ENCODE results near the gene CHAD. TPM values are rescaled to one million over a fixed set of nuclear protein-coding genes. Genes with fewer than 3 reads are reported as not detected.
A peak's percentile ranks its signal among the peaks of the same experiment; 100 is the strongest.

Gene CHAD
- total and polyA plus RNA-seq, 2 of the 4 experiments (the other 2 are of a cell fraction): 0.03 TPM; not detected in 1

- H3K4ac ChIP-seq (ENCODE audit: low read depth, low read length): peak overlapping the region; percentile 45
- H3K27me3 ChIP-seq (ENCODE audit: control insufficient read depth, insufficient read depth, low read length): no peaks in the 10 kb centered on the region
- H3K4me2 ChIP-seq (ENCODE audit: low read depth, low read length): peak overlapping the region; percentile 88
- peaks cover 14% of the 10 kb centered on the region for H3K9me1 ChIP-seq (ENCODE audit: insufficient read depth, low read length)
- H2BK120ac ChIP-seq (ENCODE audit: low read depth, low read length): peak overlapping the region; percentile 26; the same call in 1 of the 2 replicates
- TF ChIP-seq CEBPB (IDR thresholded peaks at IDR 0.05; ENCODE audit: low read depth, low read length): no peak
- TF ChIP-seq CTCF (conservative IDR thresholded peaks at IDR 0.05; ENCODE audit: low read depth, low read length): no peak
- TF ChIP-seq RCOR1 (IDR thresholded peaks at IDR 0.05; ENCODE audit: insufficient replicate concordance, low read length): no peak
- no peak for TF ChIP-seq MAFK (IDR thresholded peaks at IDR 0.05; ENCODE audit: low read depth, low read length)
- no peak for TF ChIP-seq USF2 (IDR thresholded peaks at IDR 0.05; ENCODE audit: low read depth, low read length)
- no peak for TF ChIP-seq FOS (IDR thresholded peaks at IDR 0.05; ENCODE audit: low read depth, low read length)
- no peak for TF ChIP-seq MAZ (IDR thresholded peaks at IDR 0.05; ENCODE audit: borderline replicate concordance, low read depth, low read length)
- TF ChIP-seq, protein P1, sequence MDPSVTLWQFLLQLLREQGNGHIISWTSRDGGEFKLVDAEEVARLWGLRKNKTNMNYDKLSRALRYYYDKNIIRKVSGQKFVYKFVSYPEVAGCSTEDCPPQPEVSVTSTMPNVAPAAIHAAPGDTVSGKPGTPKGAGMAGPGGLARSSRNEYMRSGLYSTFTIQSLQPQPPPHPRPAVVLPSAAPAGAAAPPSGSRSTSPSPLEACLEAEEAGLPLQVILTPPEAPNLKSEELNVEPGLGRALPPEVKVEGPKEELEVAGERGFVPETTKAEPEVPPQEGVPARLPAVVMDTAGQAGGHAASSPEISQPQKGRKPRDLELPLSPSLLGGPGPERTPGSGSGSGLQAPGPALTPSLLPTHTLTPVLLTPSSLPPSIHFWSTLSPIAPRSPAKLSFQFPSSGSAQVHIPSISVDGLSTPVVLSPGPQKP (IDR thresholded peaks at IDR 0.05; ENCODE audit: borderline replicate concordance, low read depth, low read length): no peak
- TF ChIP-seq SMC3 (IDR thresholded peaks at IDR 0.05; ENCODE audit: low read depth, low read length): no peak
- TF ChIP-seq CHD1 (IDR thresholded peaks at IDR 0.05; ENCODE audit: low read depth, low read length): no peak
- no peak for TF ChIP-seq MXI1 (IDR thresholded peaks at IDR 0.05; ENCODE audit: borderline replicate concordance, low read depth, low read length)
- H3K14ac ChIP-seq (replicated peaks; ENCODE audit: low read depth, low read length): peak overlapping the region; percentile 82; the same call in 1 of the 2 replicates
- no peak overlapping the region for H2AK9ac ChIP-seq (replicated peaks; ENCODE audit: low read depth, low read length, poor library complexity)
- no peak overlapping the region for H3K56ac ChIP-seq (ENCODE audit: extremely low read depth, insufficient read depth, low read length)
- H3K23ac ChIP-seq (ENCODE audit: low read depth, low read length): peak overlapping the region; percentile 52; the same call in 1 of the 2 replicates
- no peaks in the 10 kb centered on the region for H4K20me1 ChIP-seq (ENCODE audit: insufficient read depth, low read length)
- dilution Hi-C loops (cut with HindIII; ENCODE audit: low sequenced_read_pairs, unreplicated experiment) (no loop called here), intact Hi-C loops (cut with micrococcal nuclease) (no loop called here), in situ Hi-C loops (cut with MboI; ENCODE audit: low sequenced_read_pairs) (no loop called here)
- H3K36me3 ChIP-seq (ENCODE audit: control insufficient read depth, insufficient read depth, low read length): no peaks in the 10 kb centered on the region
- H3K4me3 ChIP-seq (ENCODE audit: insufficient read depth, low read depth, low read length): peak overlapping the region; percentile 24
- POLR2A ChIA-PET (ENCODE audit: unreplicated experiment): interaction anchor here (0.6 to 1.1 kb wide), 4 partner anchors 10 to 493 kb away, joined by 3 to 10 read pairs (median 6); partner anchors contain the start of gene LRRC59
- peak overlapping the region; percentile 12; the same call in 1 of the 2 replicates for H3K27ac ChIP-seq (ENCODE audit: insufficient read depth, low read length)
- no TSS peak for BruUV-seq (replicated peaks)
- H3K9ac ChIP-seq (ENCODE audit: low read depth, low read length): peak overlapping the region; percentile 33
- H3K18ac ChIP-seq (ENCODE audit: low read depth, low read length): 0 out of 2 replicates have a peak overlapping the region, but pooled peaks have one; percentile 25
- CTCF ChIA-PET: interaction anchor here (1.7 kb wide), 1 partner anchor 24 kb away, joined by 7 read pairs; the partner anchor contains the start of gene LRRC59
- peak overlapping the region; percentile 76 for H2AFZ ChIP-seq (replicated peaks; ENCODE audit: low read length, poor library complexity)
- no CpG with 5 or more reads among the region's 3 CpGs for WGBS, 2 experiments (ENCODE audit: extremely low coverage in 2 of 2, insufficient read length in 1 of 2)
- no peaks in the 10 kb centered on the region for H3K9me3 ChIP-seq (ENCODE audit: control insufficient read depth, insufficient read depth, low read length)
- H4K8ac ChIP-seq (ENCODE audit: low read depth in 2 of 2, low read length in 2 of 2): peak overlapping the region; percentile 70 to 77; a peak in 3 of 4 replicates
- no peak overlapping the region; the same call in 2 of the 3 replicates for H2BK15ac ChIP-seq (ENCODE audit: low read depth, low read length)
- H4K5ac ChIP-seq (ENCODE audit: low read depth, low read length): peak overlapping the region; percentile 75
- peak overlapping the region; percentile 49; the same call in 1 of the 2 replicates for H2BK20ac ChIP-seq (ENCODE audit: low read depth, low read length)
- H4K91ac ChIP-seq (ENCODE audit: insufficient read depth, low read depth, low read length): no peak overlapping the region
- H3K79me1 ChIP-seq (ENCODE audit: low read depth in 1 of 2, low read length in 2 of 2): peaks cover 8 to 23% of the 10 kb centered on the region in 2 experiments; a peak in 3 of 4 replicates
- DNase-seq (no peak), ATAC-seq (ENCODE audit: low read depth) (no peak)
- peak overlapping the region; percentile 71 for H2BK5ac ChIP-seq (ENCODE audit: low read depth, low read length, poor library complexity, severe bottlenecking)
- H3K4me1 ChIP-seq (ENCODE audit: control insufficient read depth, insufficient read depth, low read length): peaks cover 22% of the 10 kb centered on the region
- H2AK5ac ChIP-seq (ENCODE audit: low read depth, low read length): no peak overlapping the region
These were observed 47.2 kb downstream of the CHAD start for GRCh38 chr17:50421308-50422051.
